ENCODE data around the gene G6PD. TPM values are rescaled to one million over a fixed set of nuclear protein-coding genes. Genes with fewer than 3 reads are reported as not detected.
"Not testable (repeated sequence)": the region's sequence is repeated elsewhere in the genome, so short reads cannot be mapped to it uniquely, and the experiment has no call there.

The G6PD gene
- total RNA-seq, 4 donors from 2014 or later = 46.5 to 180 (median 79.9) TPM

- no peak for DNase-seq
- H3K4me1 ChIP-seq = peaks cover 21 to 64% (median 27%) of the 10 kb centered on the region in 3 donors
- 36 to 40% methylated on average over 2 of the region's 5 CpGs for WGBS, 2 donors
These were observed 5.1 kb downstream of the G6PD start for GRCh38 chrX:154541589-154541895.

GRCh38 chrX:154540897-154541535 is 5.6 kb downstream of the G6PD start:
- Histone ChIP-seq H3K4me1 (peaks cover 21 to 59% (median 25%) of the 10 kb centered on the region in 3 donors), H3K27me3 (no peaks in the 10 kb centered on the region), H3K36me3 (peaks cover 0 to 4% (median under 1%) of the 10 kb centered on the region in 3 donors), H3K27ac (peak overlapping the region; percentile 86 to 91 (median 88)), H3K9me3 (no peaks in the 10 kb centered on the region), H3K4me3 (no peak overlapping the region)
- intact Hi-C loops (cut with DNase I) = no loop called here
- no peak for DNase-seq
- no peak for TF ChIP-seq POLR2A (IDR thresholded peaks at IDR 0.05)
- WGBS, 2 donors = 89% methylated on average over 6 of the region's 19 CpGs; no CpG with 5 or more reads in 1 of the 2 donors

More at GRCh38 chrX:154541589-154541895, 5.1 kb downstream of the G6PD start:
- peaks cover 0 to 4% (median 0%) of the 10 kb centered on the region in 3 donors for H3K36me3 ChIP-seq
- H3K27ac ChIP-seq = peak overlapping the region; percentile 86 to 91 (median 88)
- no peaks in the 10 kb centered on the region for H3K27me3 ChIP-seq
- TF ChIP-seq CTCF (IDR thresholded peaks at IDR 0.05) = no peak
- TF ChIP-seq POLR2A (IDR thresholded peaks at IDR 0.05) = no peak
- intact Hi-C loops (cut with DNase I) = no loop called here
- H3K4me3 ChIP-seq = peak overlapping the region in 1 of 4 donors; percentile 34
- no peaks in the 10 kb centered on the region for H3K9me3 ChIP-seq

GRCh38 chrX:154540365-154540764 is 6.3 kb downstream of the G6PD start:
- WGBS, 2 donors = 61 to 73% methylated on average over 5 to 6 of the region's 7 CpGs
- Histone ChIP-seq H3K4me1 (peaks cover 17 to 53% (median 21%) of the 10 kb centered on the region in 3 donors), H3K27ac (peak overlapping the region; percentile 15 to 89 (median 87))
- H3K9me3 ChIP-seq; H3K36me3 ChIP-seq; H3K4me3 ChIP-seq; intact Hi-C loops (cut with DNase I); DNase-seq; H3K27me3 ChIP-seq: not testable (repeated sequence)

DNA sequence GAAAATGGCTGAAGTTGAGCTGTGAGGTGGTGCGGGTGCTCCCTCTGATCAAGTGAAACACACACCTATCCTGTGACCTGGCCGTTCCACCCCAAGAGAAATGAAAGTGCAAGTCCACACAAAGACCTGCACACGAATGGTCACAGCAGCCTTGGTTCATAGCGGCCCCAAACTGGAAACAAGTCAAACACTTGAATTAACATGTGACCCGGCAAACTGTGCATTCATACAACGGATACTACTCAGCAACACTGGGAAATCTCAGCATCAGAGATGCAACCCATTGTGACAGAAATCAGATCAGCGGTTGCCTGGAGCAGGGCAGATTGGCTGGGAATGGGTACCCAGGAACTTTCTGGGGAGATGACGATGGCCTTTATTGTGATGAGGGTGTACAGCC is 7.6 kb downstream of the G6PD start:
- 80 to 100% methylated on average over 3 to 8 of the region's 8 CpGs for WGBS, 2 donors
- DNase-seq = no peak
- intact Hi-C loops (cut with DNase I) = no loop called here
- no peak overlapping the region for H3K27ac ChIP-seq
- no peaks in the 10 kb centered on the region for H3K9me3 ChIP-seq
- peaks cover 0 to 17% (median 11%) of the 10 kb centered on the region in 3 donors for H3K36me3 ChIP-seq
- peaks cover 21 to 50% (median 21%) of the 10 kb centered on the region in 3 donors for H3K4me1 ChIP-seq
- no peak overlapping the region for H3K4me3 ChIP-seq
- no peak for TF ChIP-seq POLR2A (IDR thresholded peaks at IDR 0.05)
- no peak for TF ChIP-seq CTCF (IDR thresholded peaks at IDR 0.05)
- H3K27me3 ChIP-seq = no peaks in the 10 kb centered on the region

GRCh38 chrX:154535892-154536291 is 10.8 kb downstream of the G6PD start:
- H3K9me3 ChIP-seq = no peaks in the 10 kb centered on the region
- H3K27me3 ChIP-seq = no peaks in the 10 kb centered on the region
- DNase-seq = no peak
- TF ChIP-seq CTCF (IDR thresholded peaks at IDR 0.05) (no peak), POLR2A (IDR thresholded peaks at IDR 0.05) (no peak)
- H3K36me3 ChIP-seq = peaks cover 7 to 49% (median 16%) of the 10 kb centered on the region in 3 donors
- no peak overlapping the region for H3K27ac ChIP-seq
- H3K4me3 ChIP-seq = no peak overlapping the region
- WGBS, 2 donors = 82 to 83% methylated on average over 1 to 8 of the region's 9 CpGs
- intact Hi-C loops (cut with DNase I) = no loop called here
- H3K4me1 ChIP-seq = peaks cover 4 to 18% (median 7%) of the 10 kb centered on the region in 3 donors

DNA sequence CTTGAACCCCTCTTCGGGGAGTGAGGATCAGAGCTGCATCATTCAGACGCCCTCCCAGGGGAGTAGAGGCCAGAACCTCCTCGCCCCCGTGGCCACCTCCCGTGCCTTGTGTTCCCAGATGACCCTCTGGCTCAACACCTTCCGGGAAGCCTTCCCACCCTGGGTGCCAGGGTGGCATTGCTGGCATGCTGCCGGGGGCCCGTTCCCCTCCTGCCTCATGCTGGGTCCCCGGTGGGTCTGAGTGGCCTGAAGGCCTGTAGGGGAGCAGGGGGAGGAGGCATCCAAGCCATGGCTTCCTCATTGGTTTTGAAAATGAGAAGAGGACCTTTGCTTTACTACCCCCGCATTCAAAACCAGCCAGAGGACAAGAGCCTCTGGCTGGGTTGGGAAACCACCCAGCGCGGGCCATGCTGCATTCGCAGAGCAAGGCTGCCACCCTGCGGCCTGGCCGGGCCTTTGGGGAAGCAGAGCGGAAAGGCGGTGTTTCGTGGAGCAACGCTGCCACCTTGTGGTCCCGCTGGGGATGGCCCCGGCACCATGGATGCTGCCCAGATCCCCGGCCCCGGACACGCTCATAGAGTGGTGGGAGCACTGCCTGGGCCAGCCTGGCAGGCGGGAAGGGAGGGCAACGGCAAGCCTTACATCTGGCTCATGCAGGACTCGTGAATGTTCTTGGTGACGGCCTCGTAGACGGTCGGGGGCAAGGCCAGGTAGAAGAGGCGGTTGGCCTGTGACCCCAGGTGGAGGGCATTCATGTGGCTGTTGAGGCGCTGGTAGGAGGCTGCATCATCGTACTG is 11.9 kb downstream of the G6PD start:
- peak; percentile 95 to 100 (median 98) for TF ChIP-seq CTCF (IDR thresholded peaks at IDR 0.05)
- no peak for TF ChIP-seq POLR2A (IDR thresholded peaks at IDR 0.05)
- peaks cover 0 to 11% (median 4%) of the 10 kb centered on the region in 3 donors for H3K4me1 ChIP-seq
- DNase-seq = peak; percentile 33
- 48% methylated on average over 8 of the region's 34 CpGs; no CpG with 5 or more reads in 1 of the 2 donors for WGBS, 2 donors
- H3K9me3 ChIP-seq = no peaks in the 10 kb centered on the region
- H3K27me3 ChIP-seq = no peaks in the 10 kb centered on the region
- peak overlapping the region in 3 of 4 donors; percentile 10 to 44 (median 32) for H3K27ac ChIP-seq
- H3K4me3 ChIP-seq = no peak overlapping the region
- peaks cover 7 to 53% (median 16%) of the 10 kb centered on the region in 3 donors for H3K36me3 ChIP-seq
- intact Hi-C loops (cut with DNase I) = loop anchor here (5.0 kb wide), 1 partner anchor 132 kb away; no protein-coding TSS in a partner anchor

Data from esophagus squamous epithelium (tissue), 5 donors.